ENCODE results near the gene AHCYL2.
"Not testable (repeated sequence)": the region's sequence is repeated elsewhere in the genome, so short reads cannot be mapped to it uniquely, and the experiment has no call there.

AHCYL2 gene

GRCh38 chr7:129376778-129377700 lies 152.2 kb downstream of the AHCYL2 start:
- no peak overlapping the region for H3K4me3 ChIP-seq (ENCODE audit: low read depth, low read length)

- H3K4me3 ChIP-seq (ENCODE audit: low read depth, low read length) = no peak overlapping the region
Measured at GRCh38 chr7:129381710-129382484, 157.1 kb downstream of the AHCYL2 start.

- H3K4me3 ChIP-seq (ENCODE audit: low read depth, low read length) = no peak overlapping the region
Measured at GRCh38 chr7:129383542-129384132, 158.8 kb downstream of the AHCYL2 start.

GRCh38 chr7:129385116-129385515 lies 160.3 kb downstream of the AHCYL2 start:
- no peak overlapping the region for H3K4me3 ChIP-seq (ENCODE audit: low read depth, low read length)

GRCh38 chr7:129385598-129385997 lies 160.8 kb downstream of the AHCYL2 start:
- H3K4me3 ChIP-seq (ENCODE audit: low read depth, low read length) = no peak overlapping the region

- H3K4me3 ChIP-seq (ENCODE audit: low read depth, low read length) = no peak overlapping the region
Measured at GRCh38 chr7:129386506-129386905, 161.7 kb downstream of the AHCYL2 start.

- no peak overlapping the region for H3K4me3 ChIP-seq (ENCODE audit: low read depth, low read length)
Measured at GRCh38 chr7:129387537-129387936, 162.7 kb downstream of the AHCYL2 start.

- no peak overlapping the region for H3K4me3 ChIP-seq (ENCODE audit: low read depth, low read length)
Measured at GRCh38 chr7:129388333-129389098, 163.7 kb downstream of the AHCYL2 start.

GRCh38 chr7:129389829-129390228 lies 165.0 kb downstream of the AHCYL2 start:
- no peak overlapping the region for H3K4me3 ChIP-seq (ENCODE audit: low read depth, low read length)

- H3K4me3 ChIP-seq (ENCODE audit: low read depth, low read length) = no peak overlapping the region
Measured at GRCh38 chr7:129390314-129390713, 165.5 kb downstream of the AHCYL2 start.

GRCh38 chr7:129391546-129392171 lies 166.8 kb downstream of the AHCYL2 start:
- no peak overlapping the region for H3K4me3 ChIP-seq (ENCODE audit: low read depth, low read length)

GRCh38 chr7:129393255-129393654 lies 168.4 kb downstream of the AHCYL2 start:
- H3K4me3 ChIP-seq (ENCODE audit: low read depth, low read length) = no peak overlapping the region

- H3K4me3 ChIP-seq (ENCODE audit: low read depth, low read length) = no peak overlapping the region
Measured at GRCh38 chr7:129394101-129394500, 169.3 kb downstream of the AHCYL2 start.

GRCh38 chr7:129394982-129395914 lies 170.4 kb downstream of the AHCYL2 start:
- H3K4me3 ChIP-seq (ENCODE audit: low read depth, low read length) = no peak overlapping the region

- no peak overlapping the region for H3K4me3 ChIP-seq (ENCODE audit: low read depth, low read length)
Measured at GRCh38 chr7:129401228-129401966, 176.6 kb downstream of the AHCYL2 start.

- no peak overlapping the region for H3K4me3 ChIP-seq (ENCODE audit: low read depth, low read length)
Measured at GRCh38 chr7:129401967-129402860, 177.4 kb downstream of the AHCYL2 start.

- H3K4me3 ChIP-seq (ENCODE audit: low read depth, low read length) = no peak overlapping the region
Measured at GRCh38 chr7:129405527-129405926, 180.7 kb downstream of the AHCYL2 start.

GRCh38 chr7:129410238-129410637 lies 185.4 kb downstream of the AHCYL2 start:
- H3K4me3 ChIP-seq (ENCODE audit: low read depth, low read length) = not testable (repeated sequence)
